HEK293 (cell line): ENCODE data around the gene CYP21A2.

Experiments used
- CTCF ChIA-PET: fragments of 350-600 bp; formaldehyde crosslinking; extraction: SDS; loops from one replicate; lab custom pipeline; 2021; ENCODE audit warnings: antibody characterized with exemption; lab: Yijun Ruan, JAX
- POLR2A ChIA-PET: fragments of 300-600 bp; formaldehyde crosslinking; extraction: SDS; loops from one replicate; lab custom pipeline; 2020; ENCODE audit warnings: antibody characterized with exemption, inconsistent platforms; lab: Yijun Ruan, JAX
- H3K27ac ChIP-seq: fragments of 200-500 bp; sonication (Bioruptor generic); 2 replicates; pipeline ENCODE4 v1.5.1; 2014; ENCODE audit warnings: low read depth, low read length, control low read depth, inconsistent platforms; ENCODE audit errors: extremely low read depth
- H3K36me3 ChIP-seq, 2 experiments: fragments of 200-500 bp in 1 of 2; sonication (Bioruptor generic) in 1 of 2; 1 replicate in 1 of 2; 2 replicates in 1 of 2; pipeline ENCODE4 v1.5.1; 2014 to 2017; ENCODE audit warnings: inconsistent platforms in 2 of 2, low read length in 2 of 2; ENCODE audit not compliant: control insufficient read depth in 2 of 2, insufficient read depth in 1 of 2
- H3K4me1 ChIP-seq: fragments of 200-500 bp; sonication (Bioruptor generic); 2 replicates; pipeline ENCODE4 v1.5.1; 2014; ENCODE audit warnings: mild to moderate bottlenecking, low read length, inconsistent platforms; ENCODE audit not compliant: control insufficient read depth, insufficient read depth
- H3K4me3 ChIP-seq: 2 replicates; pipeline ENCODE4 v1.5.1; 2011; ENCODE audit warnings: low read depth, mild to moderate bottlenecking, control low read depth, low read length, moderate library complexity
- H3K9me3 ChIP-seq: fragments of 200-500 bp; sonication (Bioruptor generic); 2 replicates; pipeline ENCODE4 v1.5.1; 2014; ENCODE audit warnings: low read depth, low read length, inconsistent platforms; ENCODE audit not compliant: control insufficient read depth, insufficient read depth
- BCL11A ChIP-seq: fragments of 450-650 bp; formaldehyde crosslinking; IDR thresholded peaks from 2 replicates; pipeline ENCODE4 v1.5.1; 2016; ENCODE audit warnings: low read depth, missing biosample characterization, missing genetic modification characterization
- BCL11B ChIP-seq: fragments of 450-650 bp; formaldehyde crosslinking; IDR thresholded peaks from 2 replicates; pipeline ENCODE4 v1.5.1; 2016; ENCODE audit warnings: low read depth, missing biosample characterization, missing genetic modification characterization
- CTCF ChIP-seq: fragments of 450-650 bp; formaldehyde crosslinking; IDR thresholded peaks from 2 replicates; pipeline ENCODE4 v1.5.1; 2016; ENCODE audit warnings: missing biosample characterization, missing genetic modification characterization
- EGR2 ChIP-seq: fragments of 450-650 bp; formaldehyde crosslinking; IDR thresholded peaks from 2 replicates; pipeline ENCODE4 v1.5.1; 2016; ENCODE audit warnings: low read depth, missing biosample characterization, missing genetic modification characterization
- FEZF1 ChIP-seq: fragments of 450-650 bp; formaldehyde crosslinking; IDR thresholded peaks from 2 replicates; pipeline ENCODE4 v1.5.1; 2016; ENCODE audit warnings: missing biosample characterization, missing genetic modification characterization
- GLIS2 ChIP-seq: fragments of 450-650 bp; formaldehyde crosslinking; IDR thresholded peaks from 2 replicates; pipeline ENCODE4 v1.5.1; 2016; ENCODE audit warnings: missing biosample characterization, missing genetic modification characterization
- INSM2 ChIP-seq: fragments of 450-650 bp; formaldehyde crosslinking; IDR thresholded peaks from 2 replicates; pipeline ENCODE4 v1.5.1; 2016; ENCODE audit warnings: missing biosample characterization, missing genetic modification characterization
- KLF1 ChIP-seq: fragments of 450-650 bp; formaldehyde crosslinking; IDR thresholded peaks from 2 replicates; pipeline ENCODE4 v1.5.1; 2016; ENCODE audit warnings: missing biosample characterization, missing genetic modification characterization
- KLF17 ChIP-seq: fragments of 450-650 bp; formaldehyde crosslinking; IDR thresholded peaks from 2 replicates; pipeline ENCODE4 v1.5.1; 2016; ENCODE audit warnings: missing biosample characterization, missing genetic modification characterization
- MYNN ChIP-seq: fragments of 450-650 bp; formaldehyde crosslinking; IDR thresholded peaks from 2 replicates; pipeline ENCODE4 v1.5.1; 2016; ENCODE audit warnings: missing biosample characterization, missing genetic modification characterization, borderline replicate concordance
- PRDM2 ChIP-seq: fragments of 450-650 bp; formaldehyde crosslinking; IDR thresholded peaks from 2 replicates; pipeline ENCODE4 v1.5.1; 2016; ENCODE audit warnings: missing biosample characterization, missing genetic modification characterization, borderline replicate concordance
- SP3 ChIP-seq: fragments of 450-650 bp; formaldehyde crosslinking; IDR thresholded peaks from 2 replicates; pipeline ENCODE4 v1.5.1; 2016; ENCODE audit warnings: missing biosample characterization, missing genetic modification characterization
- ZBTB20 ChIP-seq: fragments of 450-650 bp; formaldehyde crosslinking; IDR thresholded peaks from 2 replicates; pipeline ENCODE4 v1.5.1; 2016; ENCODE audit warnings: missing biosample characterization, missing genetic modification characterization
- ZNF140 ChIP-seq: fragments of 450-650 bp; formaldehyde crosslinking; IDR thresholded peaks from 2 replicates; pipeline ENCODE4 v1.5.1; 2016; ENCODE audit warnings: missing biosample characterization, missing genetic modification characterization
- ZNF155 ChIP-seq: fragments of 450-650 bp; formaldehyde crosslinking; IDR thresholded peaks from 2 replicates; pipeline ENCODE4 v1.5.1; 2016; ENCODE audit warnings: missing biosample characterization, missing genetic modification characterization
- ZNF311 ChIP-seq: fragments of 450-650 bp; formaldehyde crosslinking; IDR thresholded peaks from 2 replicates; pipeline ENCODE4 v1.5.1; 2017; ENCODE audit warnings: missing biosample characterization, missing genetic modification characterization, borderline replicate concordance
- ZNF350 ChIP-seq: fragments of 450-650 bp; formaldehyde crosslinking; IDR thresholded peaks from 2 replicates; pipeline ENCODE4 v1.5.0; 2017; ENCODE audit warnings: missing biosample characterization, mild to moderate bottlenecking, missing genetic modification characterization
- ZNF394 ChIP-seq: fragments of 450-650 bp; formaldehyde crosslinking; IDR thresholded peaks from 2 replicates; pipeline ENCODE4 v1.5.1; 2016; ENCODE audit warnings: missing biosample characterization, missing genetic modification characterization, mild to moderate bottlenecking, moderate library complexity, borderline replicate concordance
- ZNF488 ChIP-seq: fragments of 450-650 bp; formaldehyde crosslinking; IDR thresholded peaks from 2 replicates; pipeline ENCODE4 v1.5.1; 2016; ENCODE audit warnings: missing biosample characterization, missing genetic modification characterization
- ZNF580 ChIP-seq: fragments of 450-650 bp; formaldehyde crosslinking; IDR thresholded peaks from 2 replicates; pipeline ENCODE4 v1.5.1; 2016; ENCODE audit warnings: missing biosample characterization, missing genetic modification characterization
- ZNF670 ChIP-seq: fragments of 450-650 bp; formaldehyde crosslinking; IDR thresholded peaks from 2 replicates; pipeline ENCODE4 v1.5.1; 2016; ENCODE audit warnings: missing biosample characterization, missing genetic modification characterization, low read depth

Gene CYP21A2

DNA sequence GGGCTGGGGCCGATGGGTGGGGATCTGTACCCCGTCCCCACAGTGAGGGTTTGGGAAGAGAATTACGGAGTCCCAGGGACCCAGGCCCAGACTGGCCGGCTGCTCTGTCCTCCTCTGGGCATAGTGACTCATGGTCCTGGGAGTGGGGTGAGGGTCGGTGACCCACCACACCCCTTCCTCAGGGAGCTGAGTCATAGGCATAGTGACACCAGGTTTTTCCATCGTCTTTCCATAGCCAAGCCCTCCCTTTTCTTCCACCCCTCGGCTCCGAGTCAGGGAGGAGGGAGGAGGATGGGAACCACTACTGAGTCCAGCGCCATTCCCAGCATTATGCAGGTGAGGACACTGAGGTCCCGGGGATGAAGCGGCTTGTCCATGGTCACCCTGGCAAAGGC is 8.9 kb downstream of the CYP21A2 start (continued):
- TF ChIP-seq KLF17 (tag by site-specific recombination) (peak; percentile 53; the same call in 1 of the 2 replicates), ZNF670 (tag by site-specific recombination) (no peak), KLF1 (peak; percentile 68), ZNF488 (no peak), SP3 (tag by site-specific recombination) (no peak), INSM2 (tag by site-specific recombination) (no peak), ZNF140 (tag by site-specific recombination) (no peak), BCL11B (tag by site-specific recombination) (no peak), GLIS2 (tag by site-specific recombination) (no peak), EGR2 (no peak), CTCF (tag by site-specific recombination) (0 out of 2 replicates have a peak, but pooled peaks have one; percentile 2), FEZF1 (tag by site-specific recombination) (no peak), MYNN (no peak), PRDM2 (tag by site-specific recombination) (no peak), ZNF155 (no peak)
- TF ChIP-seq, all 188 proteins: peak for 4

DNA sequence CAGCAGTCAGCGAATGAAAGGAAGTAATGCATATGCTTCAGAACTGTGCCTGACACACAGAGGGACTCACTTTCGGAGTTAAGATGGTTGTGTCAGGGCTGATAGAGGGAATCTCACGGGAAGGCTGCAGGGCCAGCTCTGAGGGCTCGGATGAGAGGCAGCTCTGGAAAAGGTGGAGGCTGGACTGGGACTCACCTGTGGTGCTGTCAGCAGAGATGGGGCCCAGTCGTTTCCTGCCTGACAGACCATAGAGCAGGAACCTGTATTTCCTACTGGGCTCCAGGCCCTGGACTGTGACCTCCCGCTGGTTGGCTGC is 9.3 kb downstream of the CYP21A2 start:
- no peak overlapping the region for H3K27ac ChIP-seq
- ChIA-PET POLR2A (no interaction called here), CTCF (interaction anchor here (0.6 to 3.1 kb wide), 27 partner anchors 16 to 738 kb away, joined by 3 to 32 read pairs (median 5); partner anchors contain the start of genes ATF6B and EGFL8)
- no peak overlapping the region for H3K4me3 ChIP-seq
- no peaks in the 10 kb centered on the region for H3K9me3 ChIP-seq
- no peaks in the 10 kb centered on the region for H3K4me1 ChIP-seq
- no peaks in the 10 kb centered on the region for H3K36me3 ChIP-seq
- TF ChIP-seq ZNF394 (tag by site-specific recombination) (no peak), ZNF311 (tag by site-specific recombination) (no peak), ZNF580 (tag by site-specific recombination) (no peak), ZBTB20 (tag by site-specific recombination) (peak; percentile 27; the same call in 1 of the 2 replicates), KLF1 (no peak), ZNF350 (tag by site-specific recombination) (no peak), BCL11A (tag by site-specific recombination) (no peak)
